AG10803 (cell line): ENCODE measurements around the gene NEDD4L.

Experiments
- DNase-seq: peaks from one replicate; pipeline ENCODE4 v3.0.0; 2010; ENCODE audit warnings: low read depth
- H3K4me3 ChIP-seq: 2 replicates; pipeline ENCODE4 v1.5.1; 2011; ENCODE audit warnings: mild to moderate bottlenecking, low read length, control low read depth
- TF ChIP-seq, protein P1 (sequence below): conservative IDR thresholded peaks from 2 replicates; pipeline ENCODE4 v1.5.1; 2011; ENCODE audit warnings: mild to moderate bottlenecking, low read length, control low read depth, inconsistent platforms

Gene NEDD4L

DNA sequence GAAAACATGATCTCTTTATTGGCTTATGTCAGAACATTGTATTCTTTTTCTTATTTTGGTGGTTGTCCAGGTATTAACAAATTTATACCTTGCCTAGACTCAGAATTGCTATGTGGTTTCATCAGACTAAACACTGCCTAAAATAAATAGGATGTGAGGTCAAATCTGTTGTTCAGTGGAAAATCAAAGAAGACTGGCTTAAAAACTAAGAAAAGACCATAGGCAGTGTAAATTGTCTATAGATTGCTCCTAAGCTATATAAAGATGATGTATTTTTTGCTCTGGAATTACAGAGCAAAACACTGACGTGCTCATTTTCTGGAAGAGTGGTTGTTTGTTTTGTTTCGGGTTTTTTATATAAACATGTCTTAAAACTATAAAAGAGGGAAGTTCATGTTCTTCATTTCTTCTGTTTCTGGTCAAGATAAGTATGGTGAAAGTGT lies 318.8 kb downstream of the NEDD4L start:
- no peak overlapping the region for H3K4me3 ChIP-seq
- peak; percentile 38 for DNase-seq

DNA sequence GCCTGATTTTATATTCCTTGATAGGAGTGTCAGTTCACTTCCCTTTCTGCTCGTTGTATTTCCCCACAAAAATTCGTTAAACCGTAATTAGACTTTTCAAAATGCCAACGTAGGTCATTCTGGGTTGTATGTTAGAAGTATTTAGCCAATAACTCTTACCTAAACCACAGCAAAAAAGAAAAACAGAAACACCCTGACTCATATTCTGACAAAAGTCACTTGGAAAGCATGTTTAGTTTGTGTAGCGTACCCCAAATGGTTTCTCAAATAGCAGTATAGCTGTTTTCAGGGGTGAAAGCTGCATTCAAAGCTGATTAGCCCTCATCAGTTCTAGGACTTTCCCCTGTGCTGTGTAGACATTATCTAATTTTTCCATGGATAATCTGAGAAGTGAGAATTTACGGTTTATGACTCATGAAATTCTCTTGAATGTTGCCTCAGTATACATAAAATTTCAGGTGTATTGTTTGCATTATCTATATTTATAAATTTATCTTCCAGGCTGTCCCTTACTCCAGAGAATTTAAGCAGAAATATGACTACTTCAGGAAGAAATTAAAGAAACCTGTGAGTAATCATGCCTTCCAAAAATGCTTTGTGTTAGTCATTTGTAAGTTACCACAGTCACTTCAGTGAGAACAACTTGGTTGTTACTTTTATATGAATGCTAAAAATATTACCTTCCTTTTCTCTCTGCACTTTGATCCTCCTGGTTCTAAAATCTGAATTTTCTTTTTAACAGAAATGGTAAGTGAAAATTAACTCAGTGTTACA lies 319.9 kb downstream of the NEDD4L start:
- TF ChIP-seq, protein P1, sequence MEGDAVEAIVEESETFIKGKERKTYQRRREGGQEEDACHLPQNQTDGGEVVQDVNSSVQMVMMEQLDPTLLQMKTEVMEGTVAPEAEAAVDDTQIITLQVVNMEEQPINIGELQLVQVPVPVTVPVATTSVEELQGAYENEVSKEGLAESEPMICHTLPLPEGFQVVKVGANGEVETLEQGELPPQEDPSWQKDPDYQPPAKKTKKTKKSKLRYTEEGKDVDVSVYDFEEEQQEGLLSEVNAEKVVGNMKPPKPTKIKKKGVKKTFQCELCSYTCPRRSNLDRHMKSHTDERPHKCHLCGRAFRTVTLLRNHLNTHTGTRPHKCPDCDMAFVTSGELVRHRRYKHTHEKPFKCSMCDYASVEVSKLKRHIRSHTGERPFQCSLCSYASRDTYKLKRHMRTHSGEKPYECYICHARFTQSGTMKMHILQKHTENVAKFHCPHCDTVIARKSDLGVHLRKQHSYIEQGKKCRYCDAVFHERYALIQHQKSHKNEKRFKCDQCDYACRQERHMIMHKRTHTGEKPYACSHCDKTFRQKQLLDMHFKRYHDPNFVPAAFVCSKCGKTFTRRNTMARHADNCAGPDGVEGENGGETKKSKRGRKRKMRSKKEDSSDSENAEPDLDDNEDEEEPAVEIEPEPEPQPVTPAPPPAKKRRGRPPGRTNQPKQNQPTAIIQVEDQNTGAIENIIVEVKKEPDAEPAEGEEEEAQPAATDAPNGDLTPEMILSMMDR, result no peak
- no peak overlapping the region for H3K4me3 ChIP-seq
- peak; percentile 63 for DNase-seq

More for the DNA sequence above, 318.8 kb downstream of the NEDD4L start:
- TF ChIP-seq, protein P1, result no peak

GRCh38 chr18:58364876-58365528 lies 321.0 kb downstream of the NEDD4L start:
- peak; percentile 58 for DNase-seq
- TF ChIP-seq, protein P1, result no peak
- no peak overlapping the region for H3K4me3 ChIP-seq

GRCh38 chr18:58367425-58368140 lies 323.6 kb downstream of the NEDD4L start:
- TF ChIP-seq, protein P1, result no peak
- no peak for DNase-seq
- H3K4me3 ChIP-seq, result no peak overlapping the region

DNA sequence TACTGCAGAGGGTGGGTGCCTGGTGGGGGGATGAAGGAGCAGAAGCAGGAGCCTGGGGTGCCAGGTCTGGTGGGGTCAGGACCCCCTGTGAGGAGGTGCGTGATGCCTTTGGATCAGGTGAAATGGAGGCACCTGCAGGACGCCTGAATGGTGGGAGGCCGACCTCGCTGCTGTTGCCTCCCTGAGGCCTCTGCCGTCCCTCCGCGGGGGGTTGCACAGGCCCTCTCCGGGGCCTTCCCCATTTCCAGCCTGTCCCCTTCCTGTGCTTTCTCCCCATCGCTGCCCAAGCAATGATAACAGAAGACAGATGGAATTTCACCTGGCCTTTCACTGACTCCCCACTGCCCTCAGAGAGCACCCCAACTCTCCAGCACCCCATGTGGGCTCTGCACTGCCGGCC lies 325.6 kb downstream of the NEDD4L start:
- H3K4me3 ChIP-seq, result no peak overlapping the region
- TF ChIP-seq, protein P1, result no peak
- no peak for DNase-seq

- no peak overlapping the region for H3K4me3 ChIP-seq
- TF ChIP-seq, protein P1, result no peak
- no peak for DNase-seq
Measured at GRCh38 chr18:58370038-58370580, 326.1 kb downstream of the NEDD4L start.
